Astrocyte (in vitro differentiated cells and primary cell): ENCODE data around the gene XYLT1. TPM values are rescaled to one million over a fixed set of nuclear protein-coding genes. Genes with fewer than 3 reads are reported as not detected.

Experiments used
- DNase-seq: peaks from one replicate; pipeline ENCODE4 v3.0.0-alpha.2; 2010; ENCODE audit warnings: low read depth
- FAIRE-seq: peaks from 2 replicates; lab custom pipeline; 2011; peaks lifted over from hg19 to GRCh38; lab: Jason Lieb, UNC
- H2AFZ ChIP-seq: 2 replicates; pipeline ENCODE4 v1.6.0; 2012; ENCODE audit warnings: low read depth, low read length, inconsistent platforms
- H3K27ac ChIP-seq: 2 replicates; pipeline ENCODE4 v1.5.1; 2011; ENCODE audit warnings: low read depth, low read length, inconsistent platforms
- H3K27me3 ChIP-seq: 2 replicates; pipeline ENCODE4 v1.6.0; 2011; ENCODE audit warnings: low read length, inconsistent platforms; ENCODE audit not compliant: insufficient read depth
- H3K36me3 ChIP-seq: 2 replicates; pipeline ENCODE4 v1.5.1; 2011; ENCODE audit warnings: low read length, inconsistent platforms; ENCODE audit not compliant: insufficient read depth
- H3K4me1 ChIP-seq: 2 replicates; pipeline ENCODE4 v1.5.1; 2011; ENCODE audit warnings: low read length, inconsistent platforms; ENCODE audit not compliant: insufficient read depth
- H3K4me2 ChIP-seq: 2 replicates; pipeline ENCODE4 v1.6.0; 2012; ENCODE audit warnings: low read length, inconsistent platforms
- H3K4me3 ChIP-seq: 2 replicates; pipeline ENCODE4 v1.5.1; 2011; ENCODE audit warnings: low read depth, mild to moderate bottlenecking, low read length, inconsistent platforms; ENCODE audit not compliant: insufficient read depth
- H3K79me2 ChIP-seq: 2 replicates; pipeline ENCODE4 v1.6.0; 2012; ENCODE audit warnings: mild to moderate bottlenecking, low read length, inconsistent platforms; ENCODE audit not compliant: insufficient read depth
- H3K9ac ChIP-seq: 2 replicates; pipeline ENCODE4 v1.6.0; 2012; ENCODE audit warnings: mild to moderate bottlenecking, low read length, inconsistent platforms
- H3K9me3 ChIP-seq: 2 replicates; pipeline ENCODE4 v1.5.1; 2012; ENCODE audit warnings: low read depth, mild to moderate bottlenecking, low read length, inconsistent platforms; ENCODE audit not compliant: insufficient read depth
- H4K20me1 ChIP-seq: 2 replicates; pipeline ENCODE4 v1.6.0; 2012; ENCODE audit warnings: low read length, inconsistent platforms; ENCODE audit not compliant: insufficient read depth
- H3K27ac Mint-ChIP-seq: one replicate; pipeline ENCODE4 v1.8.0; 2021; ENCODE audit warnings: mild to moderate bottlenecking, mixed read lengths; ENCODE audit not compliant: unreplicated experiment
- H3K27me3 Mint-ChIP-seq: one replicate; pipeline ENCODE4 v1.8.0; 2021; ENCODE audit warnings: low read depth, mixed read lengths; ENCODE audit not compliant: unreplicated experiment
- H3K36me3 Mint-ChIP-seq: one replicate; pipeline ENCODE4 v1.8.0; 2021; ENCODE audit warnings: low read depth, mixed read lengths; ENCODE audit not compliant: unreplicated experiment
- H3K4me1 Mint-ChIP-seq: one replicate; pipeline ENCODE4 v1.8.0; 2021; ENCODE audit warnings: low read depth, mixed read lengths; ENCODE audit not compliant: unreplicated experiment
- H3K4me3 Mint-ChIP-seq: one replicate; pipeline ENCODE4 v1.8.0; 2021; ENCODE audit warnings: mild to moderate bottlenecking, moderate library complexity, mixed read lengths; ENCODE audit not compliant: unreplicated experiment
- H3K9me3 Mint-ChIP-seq: one replicate; pipeline ENCODE4 v1.8.0; 2021; ENCODE audit warnings: mild to moderate bottlenecking, mixed read lengths; ENCODE audit not compliant: unreplicated experiment
- CTCF ChIP-seq: IDR thresholded peaks from 2 replicates; pipeline ENCODE4 v1.5.1; 2011; ENCODE audit warnings: low read depth, mild to moderate bottlenecking, inconsistent platforms, low read length, moderate library complexity; ENCODE audit not compliant: insufficient read depth
- EZH2 ChIP-seq: IDR thresholded peaks from 2 replicates; pipeline ENCODE4 v1.6.1; 2012; ENCODE audit warnings: mild to moderate bottlenecking, low read length, inconsistent platforms; ENCODE audit not compliant: insufficient read depth
- total RNA-seq: library from RNA; stranded (reverse); gene quantifications from 2 replicates; pipeline ENCODE4 v1.2.1, GENCODE V29; 2021

The XYLT1 gene
- total RNA-seq, 1 donor from 2014 or later, result 22.9 TPM

- no peak overlapping the region for H3K4me3 Mint-ChIP-seq
- Histone ChIP-seq H3K9ac (no peak overlapping the region), H3K36me3 (no peaks in the 10 kb centered on the region), H4K20me1 (peaks cover 86% of the 10 kb centered on the region), H3K27me3 (no peaks in the 10 kb centered on the region), H2AFZ (no peak overlapping the region), H3K27ac (no peak overlapping the region), H3K79me2 (peaks cover 46% of the 10 kb centered on the region), H3K4me3 (no peak overlapping the region), H3K4me2 (no peak overlapping the region), H3K9me3 (no peaks in the 10 kb centered on the region), H3K4me1 (no peaks in the 10 kb centered on the region)
- no peaks in the 10 kb centered on the region for H3K4me1 Mint-ChIP-seq
- peaks cover 2% of the 10 kb centered on the region for H3K27me3 Mint-ChIP-seq
- TF ChIP-seq EZH2 (no peak), CTCF (no peak)
- H3K9me3 Mint-ChIP-seq, result no peaks in the 10 kb centered on the region
- DNase-seq, result no peak
- H3K36me3 Mint-ChIP-seq, result peaks cover 8% of the 10 kb centered on the region
- H3K27ac Mint-ChIP-seq, result no peak overlapping the region
- no peak for FAIRE-seq
Measured at GRCh38 chr16:17244872-17245551, 225.7 kb downstream of the XYLT1 start.

DNA sequence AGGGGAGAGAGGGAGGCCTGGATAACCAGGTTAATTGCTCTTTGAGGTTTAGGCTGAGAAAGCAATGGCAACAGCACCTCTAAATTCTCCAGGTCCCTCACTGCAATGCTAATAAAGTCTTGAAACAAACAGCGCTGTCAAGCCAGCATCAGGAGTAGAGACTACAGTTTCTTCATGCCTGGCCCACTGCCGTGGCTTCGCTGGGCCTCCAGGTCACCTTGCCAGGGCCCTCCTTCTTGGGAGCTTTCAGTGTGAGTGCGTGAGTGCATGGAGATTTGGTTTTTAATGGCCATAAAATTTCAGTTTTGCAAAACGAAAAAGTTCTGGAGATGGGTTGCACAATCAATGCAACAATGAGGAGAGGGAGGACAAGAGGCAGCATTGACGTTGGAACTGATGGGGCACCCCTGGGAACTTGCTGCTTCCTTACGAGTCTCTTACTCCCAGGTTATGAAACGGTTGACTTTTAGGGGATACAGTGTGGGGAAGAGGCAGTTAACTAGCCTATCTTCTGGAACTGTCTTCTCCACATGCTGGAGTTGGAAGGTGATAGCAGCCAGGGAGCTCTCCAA, 229.4 kb downstream of the XYLT1 start:
- Mint-ChIP-seq H3K27ac (no peak overlapping the region), H3K4me1 (no peaks in the 10 kb centered on the region), H3K27me3 (peaks cover 2% of the 10 kb centered on the region), H3K9me3 (no peaks in the 10 kb centered on the region), H3K4me3 (no peak overlapping the region), H3K36me3 (peaks cover 11% of the 10 kb centered on the region)
- H3K4me3 ChIP-seq, result no peak overlapping the region
- peaks cover 88% of the 10 kb centered on the region for H4K20me1 ChIP-seq
- H3K27ac ChIP-seq, result no peak overlapping the region
- no peak overlapping the region for H3K4me2 ChIP-seq
- no peaks in the 10 kb centered on the region for H3K27me3 ChIP-seq
- no peak overlapping the region for H2AFZ ChIP-seq
- no peak for FAIRE-seq
- H3K79me2 ChIP-seq, result peaks cover 30% of the 10 kb centered on the region
- TF ChIP-seq EZH2, result no peak
- no peak for TF ChIP-seq CTCF
- H3K4me1 ChIP-seq, result no peaks in the 10 kb centered on the region
- no peaks in the 10 kb centered on the region for H3K36me3 ChIP-seq
- no peaks in the 10 kb centered on the region for H3K9me3 ChIP-seq
- H3K9ac ChIP-seq, result no peak overlapping the region
- DNase-seq, result no peak

- FAIRE-seq (no peak), DNase-seq (no peak)
- H3K27ac ChIP-seq, result no peak overlapping the region
- no peaks in the 10 kb centered on the region for H3K27me3 ChIP-seq
- Mint-ChIP-seq H3K4me3 (no peak overlapping the region), H3K36me3 (peaks cover 11% of the 10 kb centered on the region), H3K9me3 (no peaks in the 10 kb centered on the region), H3K4me1 (no peaks in the 10 kb centered on the region), H3K27me3 (no peaks in the 10 kb centered on the region), H3K27ac (no peak overlapping the region)
- peaks cover 25% of the 10 kb centered on the region for H3K79me2 ChIP-seq
- no peak overlapping the region for H3K9ac ChIP-seq
- H3K4me1 ChIP-seq, result no peaks in the 10 kb centered on the region
- no peaks in the 10 kb centered on the region for H3K9me3 ChIP-seq
- H2AFZ ChIP-seq, result no peak overlapping the region
- TF ChIP-seq CTCF, result no peak
- TF ChIP-seq EZH2, result no peak
- peaks cover 89% of the 10 kb centered on the region for H4K20me1 ChIP-seq
- H3K4me3 ChIP-seq, result no peak overlapping the region
- H3K36me3 ChIP-seq, result no peaks in the 10 kb centered on the region
- no peak overlapping the region for H3K4me2 ChIP-seq
Measured at GRCh38 chr16:17238285-17239028, 232.3 kb downstream of the XYLT1 start.
